ENCODE results near the gene TPRG1L. TPM values are rescaled to one million over a fixed set of nuclear protein-coding genes. Genes with fewer than 3 reads are reported as not detected.

Gene TPRG1L
- total RNA-seq, 4 donors from 2014 or later: 36.8 to 55.3 (median 50.3) TPM

GRCh38 chr1:3654549-3655281 is 29.9 kb downstream of the TPRG1L start:
- DNase-seq (ENCODE audit: extremely low spot score): no peak
- Histone ChIP-seq H3K27ac (replicated peaks in 1 of 4) (no peak overlapping the region), H3K4me3 (no peak overlapping the region), H3K36me3 (no peaks in the 10 kb centered on the region), H3K9me3 (no peaks in the 10 kb centered on the region), H3K27me3 (peaks cover 9 to 90% (median 45%) of the 10 kb centered on the region in 4 donors), H3K4me1 (peaks cover 22 to 34% (median 31%) of the 10 kb centered on the region in 4 donors)
- intact Hi-C loops (cut with DNase I): no loop called here
- no peak for TF ChIP-seq POLR2AphosphoS5 (IDR thresholded peaks at IDR 0.05)
- TF ChIP-seq, protein P1, sequence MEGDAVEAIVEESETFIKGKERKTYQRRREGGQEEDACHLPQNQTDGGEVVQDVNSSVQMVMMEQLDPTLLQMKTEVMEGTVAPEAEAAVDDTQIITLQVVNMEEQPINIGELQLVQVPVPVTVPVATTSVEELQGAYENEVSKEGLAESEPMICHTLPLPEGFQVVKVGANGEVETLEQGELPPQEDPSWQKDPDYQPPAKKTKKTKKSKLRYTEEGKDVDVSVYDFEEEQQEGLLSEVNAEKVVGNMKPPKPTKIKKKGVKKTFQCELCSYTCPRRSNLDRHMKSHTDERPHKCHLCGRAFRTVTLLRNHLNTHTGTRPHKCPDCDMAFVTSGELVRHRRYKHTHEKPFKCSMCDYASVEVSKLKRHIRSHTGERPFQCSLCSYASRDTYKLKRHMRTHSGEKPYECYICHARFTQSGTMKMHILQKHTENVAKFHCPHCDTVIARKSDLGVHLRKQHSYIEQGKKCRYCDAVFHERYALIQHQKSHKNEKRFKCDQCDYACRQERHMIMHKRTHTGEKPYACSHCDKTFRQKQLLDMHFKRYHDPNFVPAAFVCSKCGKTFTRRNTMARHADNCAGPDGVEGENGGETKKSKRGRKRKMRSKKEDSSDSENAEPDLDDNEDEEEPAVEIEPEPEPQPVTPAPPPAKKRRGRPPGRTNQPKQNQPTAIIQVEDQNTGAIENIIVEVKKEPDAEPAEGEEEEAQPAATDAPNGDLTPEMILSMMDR (IDR thresholded peaks at IDR 0.05): no peak
- WGBS: 85% methylated on average over 22 of the region's 22 CpGs

DNA sequence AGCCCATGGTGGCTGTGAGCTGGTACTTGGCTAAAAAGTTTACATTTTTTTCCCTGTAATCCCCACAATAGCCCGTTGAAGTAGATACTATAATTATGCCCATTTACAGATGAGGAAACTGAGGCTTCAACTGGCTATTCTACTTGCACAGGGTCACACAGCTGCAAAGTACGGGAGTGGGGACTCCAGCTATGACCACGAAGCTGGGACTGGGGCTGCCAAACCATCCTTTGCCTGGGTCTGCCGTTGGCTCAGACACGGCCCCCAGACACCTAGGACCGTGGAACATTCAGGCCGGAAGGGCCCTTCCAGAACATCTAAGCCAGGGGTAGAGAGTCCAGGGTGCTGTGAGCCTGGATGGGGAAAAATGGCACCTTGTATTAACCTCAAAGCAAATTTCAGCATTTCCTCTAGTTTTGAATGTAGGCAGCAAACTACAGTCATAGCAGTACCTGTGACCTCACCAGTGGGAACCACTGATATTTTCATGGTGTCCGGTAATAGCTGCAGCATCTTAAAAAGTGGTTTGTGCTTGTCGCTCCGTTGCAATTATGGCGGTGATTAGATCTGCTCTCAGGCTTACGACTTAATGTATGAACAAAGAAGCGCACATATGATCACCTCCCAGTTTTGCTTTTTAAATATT is 31.8 kb downstream of the TPRG1L start:
- intact Hi-C loops (cut with DNase I): no loop called here
- no peak for DNase-seq (ENCODE audit: extremely low spot score)

DNA sequence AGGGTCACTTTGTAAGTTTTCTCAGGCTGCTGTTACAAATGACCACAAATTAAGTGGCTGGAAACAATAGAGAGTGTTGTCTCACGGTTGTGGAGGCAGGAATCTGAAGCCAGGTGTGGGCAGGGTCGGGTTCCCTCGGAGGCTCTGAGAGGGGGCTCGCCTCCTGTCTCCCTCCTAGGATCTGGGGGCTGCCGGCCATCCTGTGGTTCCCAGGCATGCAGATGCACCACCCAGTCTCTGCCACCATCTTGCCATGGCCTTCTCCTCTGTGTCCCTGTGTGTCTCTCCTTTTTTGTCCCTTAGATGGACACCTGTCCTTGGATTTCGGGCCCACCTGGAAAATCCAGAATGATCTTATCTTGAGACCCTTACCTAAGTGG is 32.3 kb downstream of the TPRG1L start:
- peaks cover 0 to 74% (median 27%) of the 10 kb centered on the region in 4 donors for H3K27me3 ChIP-seq
- no peaks in the 10 kb centered on the region for H3K36me3 ChIP-seq
- H3K27ac ChIP-seq (replicated peaks in 1 of 4): no peak overlapping the region
- TF ChIP-seq, protein P1 (IDR thresholded peaks at IDR 0.05): no peak
- TF ChIP-seq EP300 (IDR thresholded peaks at IDR 0.05) (no peak), POLR2A (IDR thresholded peaks at IDR 0.05; ENCODE audit: low read depth) (no peak), POLR2AphosphoS5 (IDR thresholded peaks at IDR 0.05) (no peak)
- H3K4me1 ChIP-seq: peaks cover 4 to 13% (median 9%) of the 10 kb centered on the region in 4 donors
- WGBS: 77% methylated on average over 6 of the region's 6 CpGs
- DNase-seq (ENCODE audit: extremely low spot score): no peak
- no peaks in the 10 kb centered on the region for H3K9me3 ChIP-seq
- no peak overlapping the region for H3K4me3 ChIP-seq
- intact Hi-C loops (cut with DNase I): no loop called here

More for the DNA sequence above, 31.8 kb downstream of the TPRG1L start:
- TF ChIP-seq, protein P1 (IDR thresholded peaks at IDR 0.05): no peak
- TF ChIP-seq POLR2AphosphoS5 (IDR thresholded peaks at IDR 0.05): no peak
- no peak for TF ChIP-seq EP300 (IDR thresholded peaks at IDR 0.05)
- TF ChIP-seq POLR2A (IDR thresholded peaks at IDR 0.05; ENCODE audit: low read depth): no peak
- Histone ChIP-seq H3K27ac (replicated peaks in 1 of 4) (no peak overlapping the region), H3K4me1 (peaks cover 10 to 18% (median 15%) of the 10 kb centered on the region in 4 donors), H3K4me3 (no peak overlapping the region), H3K27me3 (peaks cover 0 to 77% (median 32%) of the 10 kb centered on the region in 4 donors), H3K9me3 (no peaks in the 10 kb centered on the region), H3K36me3 (no peaks in the 10 kb centered on the region)
- WGBS: 87% methylated on average over 13 of the region's 13 CpGs

DNA sequence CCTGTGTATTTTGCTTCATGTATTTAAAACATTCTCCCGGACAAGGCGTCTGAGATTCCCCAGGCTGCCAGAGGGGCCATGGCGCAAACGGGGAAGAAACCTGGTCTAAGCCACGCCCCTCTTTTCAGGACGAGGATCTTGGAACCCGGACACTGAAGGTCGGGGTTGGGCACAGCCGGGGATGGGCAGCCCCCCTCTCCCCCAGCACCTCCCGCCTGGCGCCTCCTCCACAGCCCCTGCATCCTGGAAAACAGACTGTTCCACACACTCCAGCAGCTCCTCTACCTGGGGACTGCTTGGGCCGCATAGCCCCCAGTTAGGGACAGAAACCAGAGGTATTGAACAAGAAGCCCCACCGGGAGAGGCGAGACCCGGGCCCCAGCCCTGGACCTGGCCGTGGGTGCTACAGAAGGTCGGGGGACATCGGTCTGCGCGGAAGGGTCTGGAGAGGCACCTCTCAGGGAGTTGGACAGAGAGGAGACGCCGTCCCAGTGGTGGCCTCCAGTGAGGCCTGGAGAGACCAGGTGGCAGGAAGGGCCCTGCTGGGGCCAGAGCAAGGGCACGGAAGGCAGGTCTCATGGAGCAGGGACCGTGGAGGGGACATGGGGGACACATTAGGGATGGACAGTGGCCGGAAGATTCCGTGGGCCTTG is 32.9 kb downstream of the TPRG1L start:
- H3K9me3 ChIP-seq: no peaks in the 10 kb centered on the region
- H3K36me3 ChIP-seq: no peaks in the 10 kb centered on the region
- DNase-seq (ENCODE audit: extremely low spot score): no peak
- peaks cover under 1 to 7% (median 3%) of the 10 kb centered on the region in 4 donors for H3K4me1 ChIP-seq
- H3K27me3 ChIP-seq: peaks cover 0 to 74% (median 22%) of the 10 kb centered on the region in 4 donors
- WGBS: 77% methylated on average over 26 of the region's 26 CpGs
- TF ChIP-seq POLR2AphosphoS5 (IDR thresholded peaks at IDR 0.05) (no peak), EP300 (IDR thresholded peaks at IDR 0.05) (no peak), POLR2A (IDR thresholded peaks at IDR 0.05; ENCODE audit: low read depth) (no peak)
- TF ChIP-seq, protein P1 (IDR thresholded peaks at IDR 0.05): no peak
- H3K27ac ChIP-seq (replicated peaks in 1 of 4): no peak overlapping the region
- intact Hi-C loops (cut with DNase I): no loop called here
- H3K4me3 ChIP-seq: no peak overlapping the region

All from esophagus muscularis mucosa (tissue), 4 donors.